ENCODE measurements around the gene SLC16A3.

SLC16A3 gene

GRCh38 chr17:82273327-82274133 lies 44.7 kb downstream of the SLC16A3 start, which contains the start of gene CSNK1D (continued):
- TF ChIP-seq PRDM2 (tag by site-specific recombination; IDR thresholded peaks at IDR 0.05; ENCODE audit: borderline replicate concordance) (no peak), ZNF600 (tag by site-specific recombination; IDR thresholded peaks at IDR 0.05) (peak; percentile 88), ZNF558 (tag by site-specific recombination; IDR thresholded peaks at IDR 0.05) (no peak), PATZ1 (tag by site-specific recombination; IDR thresholded peaks at IDR 0.05) (peak; percentile 86), ZNF571 (tag by site-specific recombination; IDR thresholded peaks at IDR 0.05) (no peak), ZNF843 (tag by site-specific recombination; IDR thresholded peaks at IDR 0.05) (peak; percentile 82), ZNF549 (tag by site-specific recombination; IDR thresholded peaks at IDR 0.05) (no peak), ZNF274 (IDR thresholded peaks at IDR 0.05; ENCODE audit: low read length) (no peak), ZNF274 (tag by site-specific recombination; IDR thresholded peaks at IDR 0.05; ENCODE audit: borderline replicate concordance) (no peak), REPIN1 (tag by site-specific recombination; IDR thresholded peaks at IDR 0.05; ENCODE audit: low read depth) (peak; percentile 77; the same call in 1 of the 2 replicates), SP7 (tag by site-specific recombination; IDR thresholded peaks at IDR 0.05) (peak; percentile 94), ZNF140 (tag by site-specific recombination; IDR thresholded peaks at IDR 0.05) (no peak), REST (tag by site-specific recombination; IDR thresholded peaks at IDR 0.05) (peak; percentile 51), ZNF157 (tag by site-specific recombination; IDR thresholded peaks at IDR 0.05) (no peak), ZNF621 (tag by site-specific recombination; IDR thresholded peaks at IDR 0.05) (no peak), ZXDB (tag by site-specific recombination; IDR thresholded peaks at IDR 0.05) (peak; percentile 97), ZNF335 (tag by site-specific recombination; conservative IDR thresholded peaks at IDR 0.05) (peak; percentile 95), ZNF174 (tag by site-specific recombination; IDR thresholded peaks at IDR 0.05) (no peak), ZNF266 (tag by site-specific recombination; IDR thresholded peaks at IDR 0.05; ENCODE audit: low read depth) (no peak), AEBP2 (tag by site-specific recombination; IDR thresholded peaks at IDR 0.05; ENCODE audit: borderline replicate concordance) (0 out of 2 replicates have a peak, but pooled peaks have one; percentile 59), HOXD13 (CRISPR knock-in tag; IDR thresholded peaks at IDR 0.05; ENCODE audit: borderline replicate concordance) (no peak), ZNF660 (tag by site-specific recombination; IDR thresholded peaks at IDR 0.05) (peak; percentile 96; the same call in 1 of the 2 replicates), MYNN (tag by site-specific recombination; IDR thresholded peaks at IDR 0.05; ENCODE audit: borderline replicate concordance) (peak; percentile 25; the same call in 1 of the 2 replicates), ZNF223 (tag by site-specific recombination; IDR thresholded peaks at IDR 0.05) (no peak), ZNF214 (tag by site-specific recombination; IDR thresholded peaks at IDR 0.05; ENCODE audit: borderline replicate concordance) (no peak), ZNF530 (tag by site-specific recombination; IDR thresholded peaks at IDR 0.05; ENCODE audit: low read depth) (no peak), ZNF391 (tag by site-specific recombination; IDR thresholded peaks at IDR 0.05; ENCODE audit: borderline replicate concordance, low read depth) (peak; percentile 92)

Measured in HEK293 (cell line).